ENCODE results near the gene NELL1.

DNA sequence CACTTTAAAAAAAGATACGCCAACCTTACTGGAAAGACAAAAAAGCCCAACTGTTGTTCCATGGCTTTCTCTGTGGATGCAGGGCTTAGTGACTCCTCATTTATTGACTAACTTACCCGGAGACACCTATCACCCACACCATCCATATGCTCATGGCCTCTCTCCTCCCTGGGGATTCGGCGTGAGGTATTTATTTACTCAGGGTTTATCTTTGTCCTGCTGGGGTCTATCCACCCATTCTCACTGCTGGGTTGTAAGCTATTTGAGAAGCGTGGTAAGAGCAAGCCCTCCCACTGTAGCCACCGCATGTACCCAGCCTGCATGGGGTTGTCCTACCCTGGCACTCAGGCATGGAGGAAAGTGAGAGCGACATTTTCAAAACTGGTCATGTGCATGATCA is 93.6 kb downstream of the NELL1 start:
- TF ChIP-seq, protein P1, sequence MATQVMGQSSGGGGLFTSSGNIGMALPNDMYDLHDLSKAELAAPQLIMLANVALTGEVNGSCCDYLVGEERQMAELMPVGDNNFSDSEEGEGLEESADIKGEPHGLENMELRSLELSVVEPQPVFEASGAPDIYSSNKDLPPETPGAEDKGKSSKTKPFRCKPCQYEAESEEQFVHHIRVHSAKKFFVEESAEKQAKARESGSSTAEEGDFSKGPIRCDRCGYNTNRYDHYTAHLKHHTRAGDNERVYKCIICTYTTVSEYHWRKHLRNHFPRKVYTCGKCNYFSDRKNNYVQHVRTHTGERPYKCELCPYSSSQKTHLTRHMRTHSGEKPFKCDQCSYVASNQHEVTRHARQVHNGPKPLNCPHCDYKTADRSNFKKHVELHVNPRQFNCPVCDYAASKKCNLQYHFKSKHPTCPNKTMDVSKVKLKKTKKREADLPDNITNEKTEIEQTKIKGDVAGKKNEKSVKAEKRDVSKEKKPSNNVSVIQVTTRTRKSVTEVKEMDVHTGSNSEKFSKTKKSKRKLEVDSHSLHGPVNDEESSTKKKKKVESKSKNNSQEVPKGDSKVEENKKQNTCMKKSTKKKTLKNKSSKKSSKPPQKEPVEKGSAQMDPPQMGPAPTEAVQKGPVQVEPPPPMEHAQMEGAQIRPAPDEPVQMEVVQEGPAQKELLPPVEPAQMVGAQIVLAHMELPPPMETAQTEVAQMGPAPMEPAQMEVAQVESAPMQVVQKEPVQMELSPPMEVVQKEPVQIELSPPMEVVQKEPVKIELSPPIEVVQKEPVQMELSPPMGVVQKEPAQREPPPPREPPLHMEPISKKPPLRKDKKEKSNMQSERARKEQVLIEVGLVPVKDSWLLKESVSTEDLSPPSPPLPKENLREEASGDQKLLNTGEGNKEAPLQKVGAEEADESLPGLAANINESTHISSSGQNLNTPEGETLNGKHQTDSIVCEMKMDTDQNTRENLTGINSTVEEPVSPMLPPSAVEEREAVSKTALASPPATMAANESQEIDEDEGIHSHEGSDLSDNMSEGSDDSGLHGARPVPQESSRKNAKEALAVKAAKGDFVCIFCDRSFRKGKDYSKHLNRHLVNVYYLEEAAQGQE (IDR thresholded peaks at IDR 0.05; ENCODE audit: insufficient read depth in 1 of 2, low read depth in 2 of 2, low read length in 2 of 2) = no peak
- no peak for TF ChIP-seq POLR2AphosphoS5 (IDR thresholded peaks at IDR 0.05; ENCODE audit: low read depth, low read length)
- no peak for TF ChIP-seq TAF1 (IDR thresholded peaks at IDR 0.05; ENCODE audit: borderline replicate concordance, insufficient read depth, low read length)
- TF ChIP-seq SIN3A (IDR thresholded peaks at IDR 0.05; ENCODE audit: borderline replicate concordance, insufficient read depth, low read length) = no peak
